HepG2 (cell line): Measurements from ENCODE around the gene TMEM125. TPM values are rescaled to one million over a fixed set of nuclear protein-coding genes. Genes with fewer than 3 reads are reported as not detected.
A peak's percentile ranks its signal among the peaks of the same experiment; 100 is the strongest.

Experiments used
- ATF1 ChIP-seq: IDR thresholded peaks from 2 replicates; pipeline ENCODE4 v1.6.1; 2016; ENCODE audit warnings: mild to moderate bottlenecking, control low read depth
- ATM ChIP-seq: fragments of 450-650 bp; IDR thresholded peaks from 2 replicates; pipeline ENCODE4 v1.7.1; 2017; ENCODE audit warnings: mild to moderate bottlenecking, borderline replicate concordance
- BCL6 ChIP-seq: IDR thresholded peaks from 2 replicates; pipeline ENCODE4 v1.6.1; 2016; ENCODE audit warnings: missing genetic modification reagents, missing compliant biosample characterization
- CCAR2 ChIP-seq: fragments of 200-400 bp; formaldehyde crosslinking; optimal IDR thresholded peaks from 2 replicates; pipeline ENCODE3; 2018; ENCODE audit warnings: low read depth, mild to moderate bottlenecking, low read length, moderate library complexity
- CEBPG ChIP-seq: IDR thresholded peaks from 2 replicates; pipeline ENCODE4 v1.6.1; 2016
- HCFC1 ChIP-seq: fragments of 150-350 bp; IDR thresholded peaks from 2 replicates; pipeline ENCODE4 v1.6.1; 2014; ENCODE audit warnings: low read depth, low read length
- MAX ChIP-seq: IDR thresholded peaks from 2 replicates; pipeline ENCODE4 v1.6.1; 2012; ENCODE audit warnings: inconsistent platforms
- MBNL3 ChIP-seq: fragments of 250-450 bp; sonication (Bioruptor Pico); conservative IDR thresholded peaks from 2 replicates; pipeline ENCODE4 v1.8.0; 2022; ENCODE audit warnings: mild to moderate bottlenecking, inconsistent platforms
- MEIS2 ChIP-seq: sonication (generic); formaldehyde crosslinking; IDR thresholded peaks from 2 replicates; pipeline ENCODE4 v1.9.0; 2021; ENCODE audit warnings: mild to moderate bottlenecking, missing genetic modification reagents
- RXRA ChIP-seq: sonication (generic); formaldehyde crosslinking; IDR thresholded peaks from 2 replicates; pipeline ENCODE4 v1.5.1; 2020; ENCODE audit warnings: missing genetic modification reagents
- TIGD3 ChIP-seq: sonication (generic); formaldehyde crosslinking; IDR thresholded peaks from 2 replicates; pipeline ENCODE4 v1.5.1; 2020; ENCODE audit warnings: mild to moderate bottlenecking, missing genetic modification reagents, borderline replicate concordance
- TSC22D2 ChIP-seq: sonication (generic); formaldehyde crosslinking; IDR thresholded peaks from 2 replicates; pipeline ENCODE4 v1.5.1; 2020; ENCODE audit warnings: missing genetic modification reagents, mild to moderate bottlenecking, borderline replicate concordance
- ZNF329 ChIP-seq: sonication (generic); formaldehyde crosslinking; IDR thresholded peaks from 2 replicates; pipeline ENCODE4 v1.9.0; 2021; ENCODE audit warnings: low read depth, mild to moderate bottlenecking, missing genetic modification reagents
- ZNF431 ChIP-seq: sonication (generic); formaldehyde crosslinking; IDR thresholded peaks from 2 replicates; pipeline ENCODE4 v1.9.0; 2022; ENCODE audit warnings: missing genetic modification reagents, low read depth, mild to moderate bottlenecking, borderline replicate concordance
- ZNF530 ChIP-seq: sonication (generic); formaldehyde crosslinking; IDR thresholded peaks from 2 replicates; pipeline ENCODE4 v1.5.0; 2020; ENCODE audit warnings: low read depth, mild to moderate bottlenecking, missing genetic modification reagents
- ZNF83 ChIP-seq: sonication (generic); formaldehyde crosslinking; IDR thresholded peaks from 2 replicates; pipeline ENCODE4 v1.4.0; 2020; ENCODE audit warnings: missing genetic modification reagents, mild to moderate bottlenecking, borderline replicate concordance
- ZUFSP ChIP-seq: sonication (generic); formaldehyde crosslinking; IDR thresholded peaks from 2 replicates; pipeline ENCODE4 v1.9.0; 2021; ENCODE audit warnings: missing genetic modification reagents, mild to moderate bottlenecking, borderline replicate concordance
- polyA plus RNA-seq, 8 experiments: library from polyadenylated mRNA; depleted of rRNA in 3 of 8; stranded (reverse) in 7 of 8; unstranded in 1 of 8; fragments of >200 nt; fragmentation: Illumina TruSeq in 4 of 8; extraction: Trizol in 4 of 8; gene quantifications; 2 replicates each; pipeline versions ENCODE4 v1.2.1 to v1.2.3, GENCODE V29; 2011 to 2016; ENCODE audit warnings: low read depth in 4 of 8, missing spikeins in 1 of 8, mixed read lengths in 1 of 8; ENCODE audit not compliant: insufficient read depth in 1 of 8
- total RNA-seq, 5 experiments: library from RNA; depleted of rRNA; stranded (reverse); fragments of >200 nt; fragmentation: Illumina TruSeq; extraction: Trizol; gene quantifications; 2 replicates each; pipeline ENCODE4 v1.2.3, GENCODE V29; 2016; ENCODE audit warnings: low read depth in 1 of 5
- TF ChIP-seq, protein P1 (sequence below): sonication (generic); formaldehyde crosslinking; IDR thresholded peaks from 2 replicates; pipeline ENCODE4 v1.8.0; 2022; ENCODE audit warnings: missing genetic modification reagents, mild to moderate bottlenecking, moderate library complexity, borderline replicate concordance
- TF ChIP-seq, protein P2 (sequence below): sonication (generic); formaldehyde crosslinking; IDR thresholded peaks from 2 replicates; pipeline ENCODE4 v1.5.0; 2020; ENCODE audit warnings: missing genetic modification reagents
- TF ChIP-seq, protein P3 (sequence below), 2 experiments: sonication (generic) in 1 of 2; formaldehyde crosslinking in 1 of 2; IDR thresholded peaks; 2 replicates each; pipeline versions ENCODE4 v1.4.0 to v1.6.1; 2016 to 2020; ENCODE audit warnings: borderline replicate concordance in 1 of 2, low read depth in 1 of 2, mild to moderate bottlenecking in 1 of 2, missing genetic modification reagents in 1 of 2

TMEM125 gene
- total and polyA plus RNA-seq, 2 of the 13 experiments (the other 11 are each of a cell fraction or from before 2014, with no cell fraction given) = 0.03 TPM; not detected in 1

GRCh38 chr1:43276673-43277072 is 6.9 kb downstream of the TMEM125 start (continued):
- TF ChIP-seq, protein P1, sequence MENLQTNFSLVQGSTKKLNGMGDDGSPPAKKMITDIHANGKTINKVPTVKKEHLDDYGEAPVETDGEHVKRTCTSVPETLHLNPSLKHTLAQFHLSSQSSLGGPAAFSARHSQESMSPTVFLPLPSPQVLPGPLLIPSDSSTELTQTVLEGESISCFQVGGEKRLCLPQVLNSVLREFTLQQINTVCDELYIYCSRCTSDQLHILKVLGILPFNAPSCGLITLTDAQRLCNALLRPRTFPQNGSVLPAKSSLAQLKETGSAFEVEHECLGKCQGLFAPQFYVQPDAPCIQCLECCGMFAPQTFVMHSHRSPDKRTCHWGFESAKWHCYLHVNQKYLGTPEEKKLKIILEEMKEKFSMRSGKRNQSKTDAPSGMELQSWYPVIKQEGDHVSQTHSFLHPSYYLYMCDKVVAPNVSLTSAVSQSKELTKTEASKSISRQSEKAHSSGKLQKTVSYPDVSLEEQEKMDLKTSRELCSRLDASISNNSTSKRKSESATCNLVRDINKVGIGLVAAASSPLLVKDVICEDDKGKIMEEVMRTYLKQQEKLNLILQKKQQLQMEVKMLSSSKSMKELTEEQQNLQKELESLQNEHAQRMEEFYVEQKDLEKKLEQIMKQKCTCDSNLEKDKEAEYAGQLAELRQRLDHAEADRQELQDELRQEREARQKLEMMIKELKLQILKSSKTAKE = no peak
- TF ChIP-seq ZUFSP (no peak), MAX (peak; percentile 29; the same call in 1 of the 2 replicates), ZNF530 (no peak), CEBPG (CRISPR knock-in tag) (no peak), ZNF329 (CRISPR knock-in tag) (no peak), ATF1 (CRISPR knock-in tag) (no peak), TSC22D2 (CRISPR knock-in tag) (no peak), MBNL3 (CRISPR knock-in tag) (no peak), RXRA (CRISPR knock-in tag) (no peak), BCL6 (peak; percentile 67), HCFC1 (no peak), MEIS2 (no peak), CCAR2 (no peak), ZNF83 (CRISPR knock-in tag) (no peak), ZNF431 (CRISPR knock-in tag) (no peak), ATM (no peak), TIGD3 (no peak)
- TF ChIP-seq, protein P2, sequence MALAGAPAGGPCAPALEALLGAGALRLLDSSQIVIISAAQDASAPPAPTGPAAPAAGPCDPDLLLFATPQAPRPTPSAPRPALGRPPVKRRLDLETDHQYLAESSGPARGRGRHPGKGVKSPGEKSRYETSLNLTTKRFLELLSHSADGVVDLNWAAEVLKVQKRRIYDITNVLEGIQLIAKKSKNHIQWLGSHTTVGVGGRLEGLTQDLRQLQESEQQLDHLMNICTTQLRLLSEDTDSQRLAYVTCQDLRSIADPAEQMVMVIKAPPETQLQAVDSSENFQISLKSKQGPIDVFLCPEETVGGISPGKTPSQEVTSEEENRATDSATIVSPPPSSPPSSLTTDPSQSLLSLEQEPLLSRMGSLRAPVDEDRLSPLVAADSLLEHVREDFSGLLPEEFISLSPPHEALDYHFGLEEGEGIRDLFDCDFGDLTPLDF (CRISPR knock-in tag) = no peak
- TF ChIP-seq, protein P3, sequence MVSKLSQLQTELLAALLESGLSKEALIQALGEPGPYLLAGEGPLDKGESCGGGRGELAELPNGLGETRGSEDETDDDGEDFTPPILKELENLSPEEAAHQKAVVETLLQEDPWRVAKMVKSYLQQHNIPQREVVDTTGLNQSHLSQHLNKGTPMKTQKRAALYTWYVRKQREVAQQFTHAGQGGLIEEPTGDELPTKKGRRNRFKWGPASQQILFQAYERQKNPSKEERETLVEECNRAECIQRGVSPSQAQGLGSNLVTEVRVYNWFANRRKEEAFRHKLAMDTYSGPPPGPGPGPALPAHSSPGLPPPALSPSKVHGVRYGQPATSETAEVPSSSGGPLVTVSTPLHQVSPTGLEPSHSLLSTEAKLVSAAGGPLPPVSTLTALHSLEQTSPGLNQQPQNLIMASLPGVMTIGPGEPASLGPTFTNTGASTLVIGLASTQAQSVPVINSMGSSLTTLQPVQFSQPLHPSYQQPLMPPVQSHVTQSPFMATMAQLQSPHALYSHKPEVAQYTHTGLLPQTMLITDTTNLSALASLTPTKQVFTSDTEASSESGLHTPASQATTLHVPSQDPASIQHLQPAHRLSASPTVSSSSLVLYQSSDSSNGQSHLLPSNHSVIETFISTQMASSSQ (IDR thresholded peaks at IDR 0.05; ENCODE audit: low read depth) = no peak
- TF ChIP-seq, protein P3 (CRISPR knock-in tag; IDR thresholded peaks at IDR 0.05; ENCODE audit: borderline replicate concordance) = no peak
